Measurements from ENCODE around the gene TMEM132D. TPM values are rescaled to one million over a fixed set of nuclear protein-coding genes. Genes with fewer than 3 reads are reported as not detected.

The TMEM132D gene
- total RNA-seq, 4 donors from 2014 or later = 0.17 TPM; not detected in 3

DNA sequence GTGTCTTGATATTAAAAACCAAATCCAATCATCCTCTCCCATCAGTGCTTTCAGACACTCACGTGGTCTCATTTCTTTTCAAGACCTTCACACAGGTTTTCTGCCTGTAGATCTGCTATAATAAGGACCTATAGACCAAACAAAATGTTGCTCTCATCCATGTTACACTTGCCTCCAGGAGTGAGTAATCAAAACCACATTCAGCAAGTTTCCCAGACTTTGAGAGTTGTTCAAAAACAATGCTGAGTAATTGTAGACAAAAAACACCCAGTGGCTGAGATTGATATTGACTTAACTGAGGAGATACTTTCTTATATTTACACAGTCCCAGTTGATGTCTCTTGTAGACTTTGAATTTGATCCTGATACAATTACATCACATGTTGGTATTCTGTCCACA is 383.1 kb downstream of the TMEM132D start:
- TF ChIP-seq POLR2A (IDR thresholded peaks at IDR 0.05; ENCODE audit: low read depth) (no peak), POLR2AphosphoS5 (IDR thresholded peaks at IDR 0.05) (no peak), EP300 (IDR thresholded peaks at IDR 0.05) (no peak)
- intact Hi-C loops (cut with DNase I) = no loop called here
- WGBS = 72% methylated on average over 1 of the region's 1 CpG
- H3K9me3 ChIP-seq = peaks cover 0 to 17% (median 6%) of the 10 kb centered on the region in 4 donors
- no peak overlapping the region for H3K27ac ChIP-seq (replicated peaks in 1 of 4)
- no peaks in the 10 kb centered on the region for H3K27me3 ChIP-seq
- no peaks in the 10 kb centered on the region for H3K36me3 ChIP-seq
- H3K4me3 ChIP-seq = no peak overlapping the region
- no peak for DNase-seq (ENCODE audit: extremely low spot score)
- no peaks in the 10 kb centered on the region for H3K4me1 ChIP-seq

DNA sequence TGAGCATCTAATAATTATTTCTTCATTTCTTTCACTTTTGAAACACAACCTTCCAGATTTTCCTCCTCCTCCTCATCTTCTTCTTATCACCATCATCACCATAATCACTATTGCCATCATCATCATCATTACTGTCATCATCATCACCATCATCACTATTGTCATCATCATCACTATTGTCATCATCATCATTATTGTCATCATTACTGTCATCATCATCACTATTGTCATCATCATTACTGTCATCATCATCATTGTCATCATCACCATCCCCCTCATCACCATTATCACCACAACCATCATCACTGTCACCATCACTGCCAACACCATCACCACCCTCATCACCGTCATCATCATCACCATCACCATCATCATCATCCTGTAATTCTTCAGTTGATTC is 400.0 kb downstream of the TMEM132D start:
- TF ChIP-seq POLR2A (IDR thresholded peaks at IDR 0.05; ENCODE audit: low read depth) = no peak
- TF ChIP-seq POLR2AphosphoS5 (IDR thresholded peaks at IDR 0.05) = no peak
- TF ChIP-seq, protein P1, sequence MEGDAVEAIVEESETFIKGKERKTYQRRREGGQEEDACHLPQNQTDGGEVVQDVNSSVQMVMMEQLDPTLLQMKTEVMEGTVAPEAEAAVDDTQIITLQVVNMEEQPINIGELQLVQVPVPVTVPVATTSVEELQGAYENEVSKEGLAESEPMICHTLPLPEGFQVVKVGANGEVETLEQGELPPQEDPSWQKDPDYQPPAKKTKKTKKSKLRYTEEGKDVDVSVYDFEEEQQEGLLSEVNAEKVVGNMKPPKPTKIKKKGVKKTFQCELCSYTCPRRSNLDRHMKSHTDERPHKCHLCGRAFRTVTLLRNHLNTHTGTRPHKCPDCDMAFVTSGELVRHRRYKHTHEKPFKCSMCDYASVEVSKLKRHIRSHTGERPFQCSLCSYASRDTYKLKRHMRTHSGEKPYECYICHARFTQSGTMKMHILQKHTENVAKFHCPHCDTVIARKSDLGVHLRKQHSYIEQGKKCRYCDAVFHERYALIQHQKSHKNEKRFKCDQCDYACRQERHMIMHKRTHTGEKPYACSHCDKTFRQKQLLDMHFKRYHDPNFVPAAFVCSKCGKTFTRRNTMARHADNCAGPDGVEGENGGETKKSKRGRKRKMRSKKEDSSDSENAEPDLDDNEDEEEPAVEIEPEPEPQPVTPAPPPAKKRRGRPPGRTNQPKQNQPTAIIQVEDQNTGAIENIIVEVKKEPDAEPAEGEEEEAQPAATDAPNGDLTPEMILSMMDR (IDR thresholded peaks at IDR 0.05) = no peak
- TF ChIP-seq EP300 (IDR thresholded peaks at IDR 0.05) = no peak

DNA sequence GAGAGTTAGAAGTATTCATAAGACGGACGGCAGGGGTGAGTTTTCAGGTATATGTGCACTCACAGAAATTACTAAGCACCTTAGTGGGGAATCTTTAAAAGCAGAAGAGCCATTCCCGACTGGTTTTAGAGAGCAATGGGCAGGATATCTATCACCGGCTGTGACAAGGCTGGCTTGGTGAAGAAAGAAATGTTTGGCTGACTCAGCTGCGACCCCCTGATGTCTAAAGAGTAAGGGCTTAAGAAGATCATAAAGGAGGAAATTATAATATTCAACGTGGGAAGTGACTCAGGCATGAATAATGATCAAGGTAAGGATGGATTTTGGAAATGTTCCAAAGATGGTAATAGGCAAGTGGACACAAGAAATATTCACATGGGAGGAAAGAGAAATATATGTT is 407.6 kb downstream of the TMEM132D start:
- Histone ChIP-seq H3K9me3 (no peaks in the 10 kb centered on the region), H3K27ac (replicated peaks in 1 of 4) (no peak overlapping the region), H3K27me3 (peaks cover 0 to 18% (median 0%) of the 10 kb centered on the region in 4 donors), H3K4me3 (no peak overlapping the region), H3K4me1 (no peaks in the 10 kb centered on the region), H3K36me3 (no peaks in the 10 kb centered on the region)
- TF ChIP-seq POLR2A (IDR thresholded peaks at IDR 0.05; ENCODE audit: low read depth) (no peak), EP300 (IDR thresholded peaks at IDR 0.05) (no peak), POLR2AphosphoS5 (IDR thresholded peaks at IDR 0.05) (no peak)
- TF ChIP-seq, protein P1 (IDR thresholded peaks at IDR 0.05) = no peak
- intact Hi-C loops (cut with DNase I) = no loop called here
- DNase-seq (ENCODE audit: extremely low spot score) = no peak
- WGBS = 56% methylated on average over 6 of the region's 6 CpGs

More for the DNA sequence above, 400.0 kb downstream of the TMEM132D start:
- Histone ChIP-seq H3K27ac (replicated peaks in 1 of 4) (no peak overlapping the region), H3K4me1 (no peaks in the 10 kb centered on the region), H3K27me3 (no peaks in the 10 kb centered on the region), H3K9me3 (peaks cover 0 to 13% (median 9%) of the 10 kb centered on the region in 4 donors), H3K36me3 (no peaks in the 10 kb centered on the region), H3K4me3 (no peak overlapping the region)
- intact Hi-C loops (cut with DNase I) = no loop called here
- WGBS = 84% methylated on average over 1 of the region's 1 CpG
- DNase-seq (ENCODE audit: extremely low spot score) = no peak

DNA sequence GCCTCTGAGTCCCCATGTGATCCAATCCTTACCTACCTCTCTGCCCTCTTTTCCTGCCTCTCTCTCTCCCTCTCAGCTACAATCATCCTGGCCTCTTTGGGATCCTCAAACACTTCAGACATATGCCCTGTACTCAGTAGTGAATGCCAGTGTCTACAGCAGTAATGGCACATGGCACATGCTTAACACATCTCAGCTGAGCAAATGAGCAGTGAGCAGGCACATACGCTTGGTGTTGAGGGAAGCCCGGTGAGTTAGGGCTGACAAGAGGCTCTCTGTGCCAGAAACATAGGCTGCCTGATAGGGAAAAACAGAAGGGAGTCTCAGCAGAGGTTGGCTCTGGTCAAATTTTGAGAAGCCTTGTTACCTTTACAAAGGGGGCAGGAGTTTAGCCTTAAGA is 409.1 kb downstream of the TMEM132D start:
- Histone ChIP-seq H3K4me1 (no peaks in the 10 kb centered on the region), H3K9me3 (no peaks in the 10 kb centered on the region), H3K36me3 (no peaks in the 10 kb centered on the region), H3K4me3 (no peak overlapping the region), H3K27ac (replicated peaks in 1 of 4) (no peak overlapping the region), H3K27me3 (peaks cover 0 to 18% (median 0%) of the 10 kb centered on the region in 4 donors)
- no peak for DNase-seq (ENCODE audit: extremely low spot score)
- TF ChIP-seq POLR2AphosphoS5 (IDR thresholded peaks at IDR 0.05) (no peak), EP300 (IDR thresholded peaks at IDR 0.05) (no peak), POLR2A (IDR thresholded peaks at IDR 0.05; ENCODE audit: low read depth) (no peak)
- TF ChIP-seq, protein P1 (IDR thresholded peaks at IDR 0.05) = no peak
- WGBS = 74% methylated on average over 2 of the region's 2 CpGs
- intact Hi-C loops (cut with DNase I) = no loop called here

DNA sequence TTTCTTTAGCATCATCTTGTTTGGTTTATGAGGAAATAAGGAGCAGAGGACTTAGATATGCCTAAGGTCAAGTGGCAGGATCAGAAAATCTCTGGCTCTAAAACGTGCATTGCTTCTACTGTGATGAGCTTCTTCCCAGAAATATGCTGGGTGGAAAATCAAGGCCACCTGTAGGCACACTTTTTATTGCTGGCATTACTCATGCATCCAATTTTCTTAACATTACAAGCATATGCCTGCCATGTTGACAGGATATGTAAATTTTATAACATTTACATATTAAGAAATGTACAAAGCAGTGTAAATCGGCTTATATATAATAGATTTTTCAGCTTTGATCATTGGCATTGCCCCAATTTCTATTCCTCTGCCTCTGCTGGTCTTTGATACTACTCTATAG is 409.6 kb downstream of the TMEM132D start:
- intact Hi-C loops (cut with DNase I) = no loop called here
- no peaks in the 10 kb centered on the region for H3K36me3 ChIP-seq
- WGBS = 74% methylated on average over 2 of the region's 2 CpGs
- H3K4me3 ChIP-seq = no peak overlapping the region
- H3K9me3 ChIP-seq = no peaks in the 10 kb centered on the region
- no peak for DNase-seq (ENCODE audit: extremely low spot score)
- H3K27me3 ChIP-seq = peaks cover 0 to 18% (median 0%) of the 10 kb centered on the region in 4 donors
- no peak for TF ChIP-seq POLR2A (IDR thresholded peaks at IDR 0.05; ENCODE audit: low read depth)
- no peak for TF ChIP-seq EP300 (IDR thresholded peaks at IDR 0.05)
- no peak for TF ChIP-seq POLR2AphosphoS5 (IDR thresholded peaks at IDR 0.05)
- TF ChIP-seq, protein P1 (IDR thresholded peaks at IDR 0.05) = no peak
- no peaks in the 10 kb centered on the region for H3K4me1 ChIP-seq
- no peak overlapping the region for H3K27ac ChIP-seq (replicated peaks in 1 of 4)
